RKO (cell line): ENCODE measurements around the gene MTTP.
"Not testable (repeated sequence)": the region's sequence is repeated elsewhere in the genome, so short reads cannot be mapped to it uniquely, and the experiment has no call there.

ENCODE experiments used
- DNase-seq: peaks from one replicate; pipeline ENCODE4 v3.0.0-alpha.2; 2016; ENCODE audit warnings: low spot score

Gene MTTP

DNA sequence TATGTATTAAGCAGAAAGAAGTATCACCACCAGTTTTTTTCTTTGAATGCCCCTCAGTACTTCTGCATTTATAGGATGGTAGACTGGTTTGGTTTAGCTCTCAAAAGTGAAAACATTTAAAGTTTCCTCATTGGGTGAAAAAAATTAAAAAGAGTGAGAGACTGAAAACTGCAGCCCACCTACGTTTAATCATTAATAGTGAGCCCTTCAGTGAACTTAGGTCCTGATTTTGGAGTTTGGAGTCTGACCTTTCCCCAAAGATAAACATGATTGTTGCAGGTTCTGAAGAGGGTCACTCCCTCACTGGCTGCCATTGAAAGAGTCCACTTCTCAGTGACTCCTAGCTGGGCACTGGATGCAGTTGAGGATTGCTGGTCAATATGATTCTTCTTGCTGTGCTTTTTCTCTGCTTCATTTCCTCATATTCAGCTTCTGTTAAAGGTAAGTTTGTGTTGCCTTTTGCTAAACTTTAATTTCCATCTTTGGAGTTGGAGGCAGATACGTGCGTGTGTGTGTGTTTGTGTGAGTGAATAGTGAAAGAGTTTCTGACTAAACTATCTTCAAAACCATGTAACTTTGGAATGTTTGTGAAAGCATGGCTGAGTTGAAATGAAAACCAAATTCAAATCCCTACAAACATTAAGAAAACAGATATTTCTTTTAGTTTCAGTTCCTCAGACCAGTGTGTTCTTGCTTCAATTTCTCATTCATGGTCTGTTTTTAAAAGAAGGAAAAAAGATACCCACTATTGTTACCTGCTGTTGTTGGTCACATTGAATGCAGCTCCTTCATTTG lies at the start of gene MTTP:
TSS of gene MTTP (plus strand) at position 295 of the 795 bp plus-strand sequence. CDS start at position 381, 86 bp downstream.
- no peak for DNase-seq

- DNase-seq: no peak
These were observed 45.4 kb upstream of the MTTP start for GRCh38 chr4:99529228-99529627.

DNA sequence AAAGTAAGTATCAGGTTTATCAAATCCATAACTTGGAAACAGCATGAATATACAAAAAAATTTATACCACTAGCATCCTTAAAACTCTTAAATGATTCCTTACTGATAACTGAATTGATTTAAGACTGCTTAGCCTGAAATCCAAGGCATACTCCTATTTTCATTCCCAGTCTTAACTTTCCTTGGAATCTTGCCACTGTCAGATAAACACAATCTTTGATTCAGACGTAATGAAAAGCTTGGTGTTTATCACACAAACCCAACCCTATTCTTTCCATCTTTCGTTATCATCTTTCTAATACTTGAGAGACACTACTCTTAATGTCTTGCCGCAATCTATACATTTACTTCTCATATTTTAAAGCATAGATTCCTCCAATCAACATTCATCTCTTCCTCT lies 44.7 kb upstream of the MTTP start:
- no peak for DNase-seq

DNA sequence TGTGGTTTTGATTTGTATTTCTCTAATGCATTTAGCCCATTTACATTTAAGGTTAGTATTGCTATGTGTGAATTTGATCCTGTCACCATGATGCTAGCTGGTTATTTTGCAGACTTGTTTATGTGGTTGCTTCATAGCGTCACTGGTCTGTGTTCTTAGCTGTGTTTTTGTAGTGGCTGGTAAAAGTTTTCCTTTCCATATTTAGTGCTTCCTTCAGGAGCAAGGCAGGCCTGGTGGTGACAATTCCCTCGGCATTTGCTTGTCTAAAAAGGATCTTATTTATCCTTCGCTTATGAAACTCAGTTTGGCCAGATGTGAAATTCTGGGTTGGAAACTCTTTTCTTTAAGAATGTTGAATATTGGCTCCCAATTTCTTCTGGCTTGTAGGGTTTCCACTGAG lies 39.9 kb upstream of the MTTP start:
- not testable (repeated sequence) for DNase-seq

DNA sequence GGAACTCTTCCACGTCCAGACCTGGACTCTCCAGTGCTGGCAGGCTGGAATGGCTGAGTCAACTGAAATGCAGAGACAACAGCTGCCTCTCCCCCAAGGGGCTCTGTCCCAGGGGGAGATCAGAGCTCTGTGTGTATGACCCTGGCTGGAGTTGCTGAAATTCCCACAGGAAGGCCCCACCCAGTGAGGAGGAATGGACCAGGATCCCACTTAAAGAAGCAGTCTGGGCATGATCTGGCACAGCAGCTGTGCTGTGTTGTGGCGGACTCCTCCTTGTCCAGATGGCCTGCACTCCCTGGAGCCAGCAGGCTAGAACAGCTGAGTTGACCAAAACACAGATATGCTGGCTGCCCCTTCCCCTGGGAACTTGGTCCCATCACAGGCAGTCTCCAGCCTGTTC lies 38.4 kb upstream of the MTTP start:
- DNase-seq: no peak

DNA sequence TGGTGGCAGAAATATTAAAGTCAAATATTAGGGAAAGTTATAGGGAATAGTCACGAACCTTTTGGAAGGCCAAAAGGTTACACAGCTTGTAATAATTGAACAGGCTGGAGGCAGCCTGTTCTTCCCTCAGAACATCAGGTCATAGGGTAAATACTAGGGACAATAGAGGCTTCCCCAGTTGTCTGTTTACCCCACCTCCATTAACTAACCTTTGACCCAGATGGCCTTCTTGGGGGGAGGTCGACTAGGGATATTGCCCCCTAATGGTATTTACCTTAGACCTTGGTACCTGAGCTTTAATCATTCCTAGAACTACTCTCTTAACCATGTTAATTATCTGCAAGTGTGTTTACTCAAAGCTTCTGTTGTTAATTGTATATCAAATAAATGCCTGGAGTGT lies 37.8 kb upstream of the MTTP start:
- DNase-seq: no peak

GRCh38 chr4:99537674-99538073 lies 37.0 kb upstream of the MTTP start:
- DNase-seq: no peak

DNA sequence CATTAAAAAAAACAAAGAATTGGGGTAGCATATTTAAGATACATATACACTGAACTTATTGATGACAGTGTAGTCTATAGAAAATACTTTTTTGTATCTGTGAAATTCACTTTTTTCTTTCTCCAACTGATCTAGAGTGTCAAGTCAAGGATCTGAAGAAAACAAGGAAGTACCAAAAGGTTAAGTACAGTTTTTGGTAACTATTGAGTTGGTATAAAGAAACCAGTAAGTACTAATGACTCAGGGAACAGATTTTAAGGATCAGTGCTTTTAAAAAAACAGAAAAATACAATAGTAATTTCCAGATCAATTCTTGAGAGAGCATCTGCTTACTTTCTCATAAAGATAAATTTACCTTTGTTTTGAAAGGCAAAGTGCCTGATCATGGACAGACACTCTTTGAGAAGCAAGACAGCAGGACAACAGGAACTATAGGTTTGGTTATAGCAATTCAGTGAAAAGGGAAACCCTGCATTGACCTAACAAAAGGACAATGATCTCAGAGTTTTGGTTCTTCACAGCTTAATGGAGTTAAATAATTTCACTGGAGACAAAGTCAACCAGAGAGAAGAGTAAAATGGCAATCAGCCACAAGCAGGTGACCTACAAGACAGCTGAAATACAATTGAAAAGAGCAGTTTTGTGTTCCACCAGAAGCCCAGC lies 34.2 kb upstream of the MTTP start:
- no peak for DNase-seq

DNA sequence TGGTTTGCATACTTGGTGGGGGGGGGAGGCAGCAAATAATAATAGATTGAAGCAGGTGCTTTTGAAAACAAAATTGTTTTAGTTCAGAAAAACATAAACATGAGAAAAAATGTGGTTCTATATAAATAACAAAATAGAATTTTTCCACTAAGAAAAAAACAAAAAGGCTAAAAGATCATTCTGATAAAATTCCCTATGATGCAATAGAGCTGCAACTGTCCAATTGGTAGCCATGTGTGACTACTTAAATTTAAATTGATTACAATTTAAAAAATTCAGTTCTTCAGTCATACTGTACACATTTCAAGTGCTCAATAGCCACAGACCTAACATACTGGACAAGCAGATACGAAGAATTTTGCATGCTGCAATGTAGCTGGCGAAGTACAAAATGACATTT lies 21.8 kb upstream of the MTTP start:
- no peak for DNase-seq

GRCh38 chr4:99563310-99564186 lies 11.1 kb upstream of the MTTP start, which contains the start of gene TRMT10A:
Gene TRMT10A, minus strand, starts transcription at chr4:99564039. Its CDS starts 4,701 bp downstream, at chr4:99559338.
- peak; percentile 98 for DNase-seq

GRCh38 chr4:99564921-99565320 lies 9.7 kb upstream of the MTTP start:
- no peak for DNase-seq

DNA sequence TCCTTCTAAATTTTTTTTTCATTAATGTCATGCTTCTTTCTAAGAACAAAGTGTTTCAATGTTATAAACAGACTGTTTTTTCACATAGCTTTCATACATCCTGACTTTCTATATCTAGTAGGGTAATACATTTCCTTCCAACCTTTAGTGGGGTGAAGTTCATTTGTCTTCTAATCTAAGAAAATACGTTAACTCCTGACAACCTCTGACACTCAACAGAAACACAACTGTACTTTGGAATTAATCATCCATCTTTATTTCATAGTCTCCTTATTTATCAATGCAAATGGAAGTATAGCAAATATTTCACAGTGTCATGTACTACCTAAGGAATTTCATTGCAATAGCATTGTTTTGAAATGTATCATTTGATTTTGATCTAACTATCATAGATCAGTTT lies 2.7 kb upstream of the MTTP start:
- no peak for DNase-seq

DNA sequence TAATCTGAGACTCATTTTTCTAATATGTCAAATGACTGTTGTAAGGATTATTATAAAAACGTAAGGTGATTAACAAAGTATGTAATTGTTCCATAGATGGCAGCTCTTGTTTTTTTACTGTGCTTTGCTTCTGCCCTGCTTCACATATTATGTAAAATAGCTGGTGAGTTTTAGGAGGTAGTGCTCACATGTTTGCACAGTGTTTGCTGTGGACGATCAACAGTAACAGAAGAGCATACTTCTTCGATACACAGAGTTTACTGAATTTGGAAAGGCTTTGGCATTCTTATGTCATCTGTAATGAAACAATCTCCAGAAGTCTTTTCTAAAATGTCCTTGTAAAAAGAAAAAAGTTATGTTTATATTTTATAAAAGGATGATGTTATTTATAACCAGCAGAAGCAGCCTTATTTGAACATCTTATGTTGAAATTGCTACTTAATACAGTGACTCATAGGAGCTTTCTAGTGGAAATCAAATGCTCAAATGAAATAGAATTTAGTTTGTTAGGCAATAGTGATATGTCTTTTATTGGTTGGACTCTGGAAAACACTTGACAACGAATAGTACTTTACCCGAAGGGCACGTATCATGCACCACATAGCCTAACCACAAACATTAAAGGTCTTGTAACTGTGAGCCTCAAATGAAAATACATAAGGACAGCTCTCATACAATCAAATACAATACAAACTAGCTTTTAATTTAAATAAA lies 1.9 kb upstream of the MTTP start:
- no peak for DNase-seq

GRCh38 chr4:99573735-99574368 lies 772 bp upstream of the MTTP start:
- no peak for DNase-seq

DNA sequence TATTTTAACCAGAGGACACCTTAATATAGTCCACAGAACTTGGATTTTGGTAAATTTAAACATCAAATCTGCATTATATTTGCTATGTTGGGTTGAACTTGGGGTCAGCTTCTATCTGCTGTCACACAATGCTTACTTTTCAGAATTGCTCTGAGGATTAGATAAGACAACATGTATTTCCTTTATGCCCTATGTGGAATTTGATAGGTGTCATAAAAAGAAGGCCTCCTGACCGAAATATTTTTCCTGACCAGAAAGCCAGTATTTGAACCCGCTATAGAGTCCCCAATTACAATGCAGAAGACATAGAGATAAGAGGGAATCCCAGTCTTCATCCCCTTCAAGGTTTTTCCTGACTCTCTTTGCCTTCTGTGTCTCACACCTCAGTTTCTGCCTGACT lies 4.1 kb downstream of the MTTP start:
- no peak for DNase-seq

DNA sequence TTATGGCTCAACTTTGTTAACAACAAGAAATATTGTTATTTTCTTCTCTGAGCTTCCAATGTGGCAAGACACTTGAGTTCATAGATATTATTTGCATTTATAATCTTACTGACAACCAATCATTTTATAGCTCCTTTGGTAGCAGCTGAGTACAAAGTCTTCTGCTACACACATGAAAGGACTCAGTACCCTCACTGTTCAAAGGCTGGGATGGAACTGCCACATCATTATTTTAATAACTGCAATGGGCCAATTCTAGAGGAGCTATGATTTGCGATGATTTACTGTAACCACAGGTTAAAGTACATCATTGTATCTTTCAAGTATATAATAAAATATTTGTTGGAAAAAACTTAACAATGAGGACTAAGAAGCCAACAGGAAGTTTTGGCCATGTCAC lies 10.9 kb downstream of the MTTP start:
- DNase-seq: no peak

DNA sequence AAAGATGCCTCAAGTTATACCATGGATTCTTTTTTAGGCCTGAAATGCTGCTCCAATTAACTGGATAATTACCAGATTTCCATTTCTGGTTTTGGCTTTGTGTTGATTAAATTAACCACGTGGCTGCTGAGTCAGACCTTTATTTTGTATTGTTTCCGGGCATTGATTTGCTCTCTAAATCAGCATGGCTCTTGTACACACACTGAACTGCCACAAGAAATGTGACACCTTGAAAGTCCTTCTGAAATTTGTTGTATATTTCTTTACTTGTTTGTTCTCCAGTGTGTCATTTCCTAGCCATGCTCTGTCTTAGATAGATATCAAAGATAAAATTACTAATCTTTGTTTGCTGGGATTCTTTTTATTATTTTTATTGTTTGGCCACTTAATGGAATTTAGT lies 11.7 kb downstream of the MTTP start:
- DNase-seq: no peak

GRCh38 chr4:99586797-99587196 lies 12.2 kb downstream of the MTTP start:
- DNase-seq: no peak

DNA sequence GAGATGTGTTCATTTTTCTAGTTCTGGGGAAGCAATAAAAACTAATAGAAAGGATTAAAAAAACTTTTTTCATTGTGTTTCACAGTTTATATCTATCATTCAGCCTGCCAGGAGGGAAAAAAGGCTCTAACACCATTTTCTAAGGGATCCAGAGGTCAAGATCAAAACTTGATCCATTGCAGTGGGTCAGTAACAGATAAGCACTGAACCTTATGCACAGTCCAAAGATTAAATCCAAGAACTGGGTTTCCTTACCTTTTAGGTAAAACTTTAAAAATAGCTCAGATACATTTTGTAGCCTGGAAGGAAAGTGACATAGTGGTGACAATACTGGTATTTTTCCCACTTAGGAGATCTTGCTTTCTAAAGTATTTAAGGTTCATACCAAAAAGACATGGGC lies 12.7 kb downstream of the MTTP start:
- DNase-seq: no peak

GRCh38 chr4:99587803-99588202 lies 13.2 kb downstream of the MTTP start:
- DNase-seq: no peak

GRCh38 chr4:99591757-99592156 lies 17.1 kb downstream of the MTTP start:
- DNase-seq: no peak
